K562 (cell line): ENCODE data around the gene TRUB2. TPM values are rescaled to one million over a fixed set of nuclear protein-coding genes. Genes with fewer than 3 reads are reported as not detected.

Experiments
- ATAC-seq: fragments of 200-7000 bp; cut with Tn5 transposase; 3 replicates; pipeline ENCODE4 v1.9.1; 2020; ENCODE audit warnings: moderate library complexity
- BruUV-seq: library from RNA; stranded (reverse); fragments of 400-500 nt; replicated peaks from 2 replicates; lab custom pipeline; 2021; lab: Mats Ljungman, UMichigan
- CTCF ChIA-PET: fragments of 300-600 bp; formaldehyde crosslinking; extraction: SDS; loops from one replicate; lab custom pipeline; 2021; ENCODE audit warnings: low intra/inter-chr PET ratio; lab: Yijun Ruan, JAX
- POLR2A ChIA-PET: fragments of 300-600, 350-650 bp; sonication (Branson Sonifier 250); formaldehyde crosslinking; extraction: SDS; loops from one replicate; lab custom pipeline; 2021; ENCODE audit warnings: antibody characterized with exemption, inconsistent platforms; lab: Yijun Ruan, JAX
- DNase-seq, 4 experiments: peaks; one replicate each; pipeline versions ENCODE4 v3.0.0 to v3.0.0-alpha.2; 2011 to 2018; ENCODE audit warnings: low spot score in 3 of 4, mixed read lengths in 3 of 4; ENCODE audit errors: extremely low read depth in 1 of 4
- FAIRE-seq: peaks from 2 replicates; lab custom pipeline; 2011; peaks lifted over from hg19 to GRCh38; lab: Jason Lieb, UNC
- H2AFZ ChIP-seq: 2 replicates; pipeline ENCODE4 v1.6.0; 2011; ENCODE audit warnings: low read depth, low read length, control low read depth, inconsistent platforms
- H3K27ac ChIP-seq: fragments of 200-600 bp; 3 replicates; pipeline ENCODE4 v1.8.0; 2011; ENCODE audit warnings: low read depth, mild to moderate bottlenecking, control low read depth, inconsistent platforms, low read length, moderate library complexity, mixed read lengths; ENCODE audit errors: extremely low read depth
- H3K27me3 ChIP-seq, 2 experiments: fragments of 300-600 bp in 1 of 2; 2 replicates in 1 of 2; 3 replicates in 1 of 2; pipeline versions ENCODE4 v1.6.0 to v1.8.0; 2011; ENCODE audit warnings: inconsistent platforms in 2 of 2, low read length in 2 of 2, mild to moderate bottlenecking in 1 of 2, mixed read lengths in 1 of 2, moderate library complexity in 1 of 2; ENCODE audit not compliant: control insufficient read depth in 2 of 2, insufficient read depth in 2 of 2
- H3K36me3 ChIP-seq: fragments of 300-600 bp; 3 replicates; pipeline ENCODE4 v1.8.0; 2011; ENCODE audit warnings: mild to moderate bottlenecking, low read length, inconsistent platforms; ENCODE audit not compliant: control insufficient read depth, insufficient read depth
- H3K4me1 ChIP-seq, 2 experiments: fragments of 200-600 bp in 1 of 2; replicated peaks in 1 of 2; 2 replicates in 1 of 2; 3 replicates in 1 of 2; pipeline versions ENCODE4 v1.5.1 to v1.8.0; 2011; ENCODE audit warnings: inconsistent platforms in 2 of 2, low read length in 2 of 2, mild to moderate bottlenecking in 1 of 2, mixed read lengths in 1 of 2, moderate library complexity in 1 of 2; ENCODE audit not compliant: control insufficient read depth in 2 of 2, insufficient read depth in 2 of 2
- H3K4me2 ChIP-seq: 2 replicates; pipeline ENCODE4 v1.6.1; 2011; ENCODE audit warnings: low read length, control low read depth, inconsistent platforms, mixed read lengths; ENCODE audit not compliant: insufficient read depth
- H3K4me3 ChIP-seq: fragments of 200-600 bp; sonication (generic), shearing (Covaris generic); 2 replicates; pipeline ENCODE4 v1.5.1; 2016; ENCODE audit warnings: control low read depth, inconsistent platforms
- H3K79me2 ChIP-seq: fragments of 200-600 bp; 3 replicates; pipeline ENCODE4 v1.8.0; 2011; ENCODE audit warnings: low read length, inconsistent platforms; ENCODE audit not compliant: control insufficient read depth, insufficient read depth
- H3K9ac ChIP-seq, 2 experiments: 2 replicates each; pipeline versions ENCODE4 v1.6.0 to v1.6.1; 2011; ENCODE audit warnings: low read depth in 2 of 2, low read length in 2 of 2, control low read depth in 1 of 2, inconsistent platforms in 1 of 2, mild to moderate bottlenecking in 1 of 2, mixed read lengths in 1 of 2; ENCODE audit not compliant: insufficient read depth in 1 of 2
- H3K9me1 ChIP-seq: one replicate; pipeline ENCODE4 v1.6.0; 2011; ENCODE audit warnings: inconsistent platforms, mild to moderate bottlenecking, low read length, moderate library complexity; ENCODE audit not compliant: control insufficient read depth, insufficient read depth
- H3K9me3 ChIP-seq: replicated peaks from 2 replicates; pipeline ENCODE4 v1.5.1; 2011; ENCODE audit warnings: low read depth, low read length, inconsistent platforms; ENCODE audit not compliant: control insufficient read depth, insufficient read depth
- H4K20me1 ChIP-seq: replicated peaks from 2 replicates; pipeline ENCODE4 v1.6.1; 2011; ENCODE audit warnings: low read length, inconsistent platforms, mixed read lengths; ENCODE audit not compliant: control insufficient read depth, insufficient read depth
- BCOR ChIP-seq: fragments of 450-650 bp; IDR thresholded peaks from 2 replicates; pipeline ENCODE4 v1.6.1; 2016
- KAT2B ChIP-seq: IDR thresholded peaks from one replicate; pipeline ENCODE4 v1.6.1; 2012; ENCODE audit warnings: low read depth, mild to moderate bottlenecking, control low read depth, inconsistent platforms, low read length, moderate library complexity
- MTA3 ChIP-seq: fragments of 450-650 bp; formaldehyde crosslinking; IDR thresholded peaks from 2 replicates; pipeline ENCODE4 v1.6.1; 2017; ENCODE audit warnings: mild to moderate bottlenecking, borderline replicate concordance
- OTX1 ChIP-seq: fragments of 450-650 bp; formaldehyde crosslinking; IDR thresholded peaks from 2 replicates; pipeline ENCODE4 v1.4.0; 2022; ENCODE audit warnings: mild to moderate bottlenecking
- PURB ChIP-seq: sonication (generic); formaldehyde crosslinking; IDR thresholded peaks from 2 replicates; pipeline ENCODE4 v1.9.0; 2021; ENCODE audit warnings: low read depth, mild to moderate bottlenecking, missing genetic modification reagents
- TRIM28 ChIP-seq: fragments of 450-650 bp; IDR thresholded peaks from 2 replicates; pipeline ENCODE4 v1.6.1; 2017
- ZFPM2 ChIP-seq: fragments of 250-450 bp; sonication (Bioruptor Pico); IDR thresholded peaks from 2 replicates; pipeline ENCODE4 v1.5.1; 2022; ENCODE audit warnings: mild to moderate bottlenecking
- ZNF239 ChIP-seq: fragments of 250-450 bp; sonication (Bioruptor Pico); IDR thresholded peaks from 2 replicates; pipeline ENCODE4 v1.4.0; 2020; ENCODE audit warnings: mild to moderate bottlenecking
- WGBS: fragments of 100-300 bp; shearing (Covaris generic); methylation state at CpG from one replicate; pipeline ENCODE4 v1.1.6; 2016; ENCODE audit warnings: low coverage, mixed read lengths; ENCODE audit not compliant: insufficient coverage; ENCODE audit errors: missing lambda C conversion rate; 5-methylcytosine and 5-hydroxymethylcytosine counted together
- in situ Hi-C: fragments of 300-500 bp; cut with MboI; formaldehyde crosslinking; loops from 4 replicates; pipeline ENCODE4 v1.15.0; 2018; ENCODE audit warnings: inconsistent platforms, mixed read lengths
- intact Hi-C: fragments of 100-400 bp; cut with micrococcal nuclease; formaldehyde crosslinking; loops from 2 replicates; pipeline ENCODE4 v1.14.2; 2022
- polyA plus RNA-seq, 8 experiments: library from polyadenylated mRNA; depleted of rRNA in 4 of 8; stranded (reverse) in 5 of 8; unstranded in 3 of 8; fragments of >200 nt; fragmentation: Nextera tagmentation in 2 of 8; fragmentation: Illumina TruSeq in 1 of 8; extraction: Ambion mirVana in 2 of 8; extraction: Trizol in 1 of 8; gene quantifications; 2 replicates each; pipeline versions ENCODE4 v1.2.1 to v1.2.3, GENCODE V29; 2011 to 2014; ENCODE audit warnings: inconsistent platforms in 1 of 8, missing spikeins in 1 of 8
- total RNA-seq, 7 experiments: library from RNA; depleted of rRNA in 6 of 7; stranded (reverse); fragments of >200 nt in 6 of 7; fragmentation: Illumina TruSeq in 2 of 7; extraction: Trizol in 2 of 7; gene quantifications; 2 replicates each; pipeline versions ENCODE4 v1.2.1 to v1.2.3, GENCODE V29; 2011 to 2021; ENCODE audit warnings: low replicate concordance in 1 of 7

The TRUB2 gene
- total and polyA plus RNA-seq, 9 of the 15 experiments (the other 6 are each of a cell fraction or from before 2014, with no cell fraction given): 9.3 to 110 (median 63.0) TPM

- intact Hi-C loops: no loop called here
- H3K9me1 ChIP-seq: no peaks in the 10 kb centered on the region
- H4K20me1 ChIP-seq: no peaks in the 10 kb centered on the region
- POLR2A ChIA-PET: interaction anchor here (0.6 to 0.7 kb wide), 3 partner anchors 14 to 207 kb away, joined by 3 to 5 read pairs (median 4); no protein-coding TSS in a partner anchor
- no peak overlapping the region for H3K4me2 ChIP-seq
- CTCF ChIA-PET: interaction anchor here (0.7 kb wide), 1 partner anchor 267 kb away, joined by 4 read pairs; no protein-coding TSS in a partner anchor
- ATAC-seq: no peak
- peaks cover 21% of the 10 kb centered on the region; the same call in 2 of the 3 replicates for H3K36me3 ChIP-seq
- H3K4me3 ChIP-seq: no peak overlapping the region
- H3K79me2 ChIP-seq: no peaks in the 10 kb centered on the region
- no peak for TF ChIP-seq OTX1
- no peak for TF ChIP-seq PURB
- TF ChIP-seq TRIM28: no peak
- no peak for TF ChIP-seq ZNF239
- TF ChIP-seq MTA3: no peak
- no peak for TF ChIP-seq ZFPM2 (CRISPR knock-in tag)
- no peak for TF ChIP-seq BCOR
- no peak for TF ChIP-seq KAT2B
- TF ChIP-seq, all 486 proteins: peak for 0
- no peak overlapping the region for H3K27ac ChIP-seq
- H3K4me1 ChIP-seq: peaks cover 9 to 42% of the 10 kb centered on the region in 2 experiments; a peak in 4 of 5 replicates
- no peaks in the 10 kb centered on the region for H3K27me3 ChIP-seq
- no peaks in the 10 kb centered on the region for H3K9me3 ChIP-seq
- FAIRE-seq (no peak), DNase-seq (no peak)
- 87% methylated on average over 4 of the region's 4 CpGs for WGBS
- H3K9ac ChIP-seq: no peak overlapping the region
- in situ Hi-C loops: loop anchor here (25.0 kb wide), 1 partner anchor 597 kb away; no protein-coding TSS in a partner anchor
- no peak overlapping the region for H2AFZ ChIP-seq
- BruUV-seq: no TSS peak
These were observed 36.6 kb upstream of the TRUB2 start for GRCh38 chr9:128358861-128359260.
